PC-3 (cell line): ENCODE data around the gene PDGFD. TPM values are rescaled to one million over a fixed set of nuclear protein-coding genes. Genes with fewer than 3 reads are reported as not detected.

ENCODE experiments used
- ATAC-seq: fragments of 200-7000 bp; cut with Tn5 transposase; 2 replicates; pipeline ENCODE4 v1.9.1; 2020; ENCODE audit warnings: mild to moderate bottlenecking, moderate library complexity
- BruUV-seq: library from RNA; stranded (reverse); fragments of 400-500 nt; replicated peaks from 2 replicates; lab custom pipeline; 2021; lab: Mats Ljungman, UMichigan
- CTCF ChIA-PET: fragments of 300-600 bp; sonication (Branson Sonifier 250); formaldehyde crosslinking; loops from one replicate; lab custom pipeline; 2022; ENCODE audit warnings: antibody characterized with exemption; lab: Charles Lee
- POLR2A ChIA-PET: fragments of 300-600 bp; sonication (Branson Sonifier 250); formaldehyde crosslinking; loops from one replicate; lab custom pipeline; 2022; ENCODE audit warnings: antibody characterized with exemption; ENCODE audit not compliant: unreplicated experiment; lab: Charles Lee
- DNase-seq: peaks from one replicate; pipeline ENCODE4 v3.0.0-alpha.2; 2015
- H2AFZ ChIP-seq: fragments of 300-600 bp; sonication (generic); 2 replicates; pipeline ENCODE4 v1.6.0; 2016; ENCODE audit warnings: antibody characterized with exemption, low read length
- H3F3A ChIP-seq: fragments of 300-600 bp; sonication (generic); one replicate; pipeline ENCODE4 v1.6.0; 2017; ENCODE audit warnings: antibody characterized with exemption, low read length, control low read depth, mild to moderate bottlenecking; ENCODE audit not compliant: unreplicated experiment
- H3K27ac ChIP-seq: fragments of 300-600 bp; sonication (generic); 2 replicates; pipeline ENCODE4 v1.5.1; 2016; ENCODE audit warnings: mild to moderate bottlenecking, low read length
- H3K27me3 ChIP-seq: fragments of 300-600 bp; sonication (generic); 2 replicates; pipeline ENCODE4 v1.6.1; 2016; ENCODE audit warnings: low read length, mixed read lengths
- H3K36me3 ChIP-seq: fragments of 300-600 bp; sonication (generic); 2 replicates; pipeline ENCODE4 v1.6.1; 2016; ENCODE audit warnings: low read depth, mixed run types, low read length, mixed read lengths
- H3K4me1 ChIP-seq: fragments of 300-600 bp; sonication (generic); 2 replicates; pipeline ENCODE4 v1.5.1; 2016; ENCODE audit warnings: low read length; ENCODE audit not compliant: insufficient read depth
- H3K4me2 ChIP-seq: fragments of 300-600 bp; sonication (generic); 2 replicates; pipeline ENCODE4 v1.6.0; 2016; ENCODE audit warnings: low read length
- H3K4me3 ChIP-seq: fragments of 300-600 bp; sonication (generic); 2 replicates; pipeline ENCODE4 v1.5.1; 2016; ENCODE audit warnings: mild to moderate bottlenecking, low read length, mixed read lengths
- H3K79me2 ChIP-seq: fragments of 300-600 bp; sonication (generic); 2 replicates; pipeline ENCODE4 v1.6.1; 2017; ENCODE audit warnings: low read length, mixed read lengths
- H3K9ac ChIP-seq: fragments of 300-600 bp; sonication (generic); 2 replicates; pipeline ENCODE4 v1.6.0; 2016; ENCODE audit warnings: mild to moderate bottlenecking, low read length
- H3K9me2 ChIP-seq: fragments of 300-600 bp; sonication (generic); replicated peaks from 2 replicates; pipeline ENCODE4 v1.6.1; 2016; ENCODE audit warnings: mixed run types, low read length, mixed read lengths
- H3K9me3 ChIP-seq: fragments of 300-600 bp; sonication (generic); 2 replicates; pipeline ENCODE4 v1.6.1; 2016; ENCODE audit warnings: low read length, mixed read lengths
- H4K20me1 ChIP-seq: fragments of 300-600 bp; sonication (generic); 2 replicates; pipeline ENCODE4 v1.6.1; 2016; ENCODE audit warnings: low read length, mixed read lengths
- CTCF ChIP-seq: fragments of 300-600 bp; sonication (generic); conservative IDR thresholded peaks from 2 replicates; pipeline ENCODE4 v1.5.1; 2017; ENCODE audit warnings: antibody characterized with exemption, low read depth, mild to moderate bottlenecking, low read length
- EZH2 ChIP-seq: fragments of 300-600 bp; sonication (generic); IDR thresholded peaks from one replicate; pipeline ENCODE4 v1.6.1; 2017; ENCODE audit warnings: antibody characterized with exemption, mild to moderate bottlenecking, low read length; ENCODE audit not compliant: unreplicated experiment
- EZH2phosphoT487 ChIP-seq: fragments of 300-600 bp; sonication (generic); IDR thresholded peaks from 2 replicates; pipeline ENCODE4 v1.6.1; 2018; ENCODE audit warnings: mild to moderate bottlenecking, antibody characterized with exemption, low read length, borderline replicate concordance
- intact Hi-C: fragments of 100-400 bp; cut with micrococcal nuclease; formaldehyde crosslinking; loops from 2 replicates; pipeline ENCODE4 v1.9.0; 2023
- total RNA-seq: library from RNA; depleted of rRNA; stranded (reverse); fragments of >200 nt; gene quantifications from 2 replicates; pipeline ENCODE4 v1.2.3, GENCODE V29; 2014

The PDGFD gene
- total RNA-seq, 1 experiment from 2014 or later = 5.0 TPM

GRCh38 chr11:103883291-103883690, 280.7 kb downstream of the PDGFD start:
- no peak overlapping the region for H2AFZ ChIP-seq
- H3K27me3 ChIP-seq = peaks cover 20% of the 10 kb centered on the region; the same call in 1 of the 2 replicates
- intact Hi-C loops = no loop called here
- POLR2A ChIA-PET = no interaction called here
- H3K4me3 ChIP-seq = no peak overlapping the region
- no peaks in the 10 kb centered on the region for H3K79me2 ChIP-seq
- no peaks in the 10 kb centered on the region for H3K4me1 ChIP-seq
- CTCF ChIA-PET = no interaction called here
- H3K36me3 ChIP-seq = no peaks in the 10 kb centered on the region
- H3K9me2 ChIP-seq = 0 out of 2 replicates have a peak, but pooled peaks cover 4% of the 10 kb centered on the region
- DNase-seq = no peak
- no peaks in the 10 kb centered on the region for H3K9me3 ChIP-seq
- H3K27ac ChIP-seq = no peak overlapping the region
- no peaks in the 10 kb centered on the region for H3F3A ChIP-seq
- no peak overlapping the region for H3K4me2 ChIP-seq
- no peak for ATAC-seq
- no peak for TF ChIP-seq EZH2
- no peak for TF ChIP-seq CTCF
- TF ChIP-seq EZH2phosphoT487 = no peak
- BruUV-seq = no TSS peak
- no peaks in the 10 kb centered on the region for H4K20me1 ChIP-seq
- no peak overlapping the region for H3K9ac ChIP-seq

GRCh38 chr11:103881584-103881983, 282.4 kb downstream of the PDGFD start:
- ChIA-PET CTCF (no interaction called here), POLR2A (no interaction called here)
- Histone ChIP-seq H2AFZ (no peak overlapping the region), H3K4me3 (no peak overlapping the region), H3K27me3 (peaks cover 20% of the 10 kb centered on the region; the same call in 1 of the 2 replicates), H3K4me2 (no peak overlapping the region), H3K27ac (no peak overlapping the region), H3F3A (no peaks in the 10 kb centered on the region), H3K9me2 (no peaks in the 10 kb centered on the region), H3K79me2 (no peaks in the 10 kb centered on the region), H3K36me3 (no peaks in the 10 kb centered on the region), H3K9me3 (no peaks in the 10 kb centered on the region), H3K4me1 (no peaks in the 10 kb centered on the region), H4K20me1 (no peaks in the 10 kb centered on the region), H3K9ac (no peak overlapping the region)
- ATAC-seq = no peak
- intact Hi-C loops = no loop called here
- DNase-seq = no peak
- TF ChIP-seq EZH2phosphoT487 (no peak), EZH2 (no peak), CTCF (no peak)
- BruUV-seq = no TSS peak

- no peak for DNase-seq
- ChIA-PET POLR2A (no interaction called here), CTCF (no interaction called here)
- H3K4me3 ChIP-seq = no peak overlapping the region
- intact Hi-C loops = no loop called here
- TF ChIP-seq EZH2 (no peak), EZH2phosphoT487 (no peak), CTCF (no peak)
- H3F3A ChIP-seq = no peaks in the 10 kb centered on the region
- no peak overlapping the region for H2AFZ ChIP-seq
- no peaks in the 10 kb centered on the region for H3K36me3 ChIP-seq
- H3K9me2 ChIP-seq = no peaks in the 10 kb centered on the region
- H4K20me1 ChIP-seq = no peaks in the 10 kb centered on the region
- no peak for ATAC-seq
- H3K27ac ChIP-seq = no peak overlapping the region
- H3K4me1 ChIP-seq = no peaks in the 10 kb centered on the region
- H3K27me3 ChIP-seq = peaks cover 16% of the 10 kb centered on the region; the same call in 1 of the 2 replicates
- no peak overlapping the region for H3K9ac ChIP-seq
- no peak overlapping the region for H3K4me2 ChIP-seq
- no peaks in the 10 kb centered on the region for H3K79me2 ChIP-seq
- no peaks in the 10 kb centered on the region for H3K9me3 ChIP-seq
- no TSS peak for BruUV-seq
These were observed 283.0 kb downstream of the PDGFD start for GRCh38 chr11:103880968-103881367.
